Heart right ventricle (tissue), 16 donors: ENCODE data around the gene MAPK7. TPM values are rescaled to one million over a fixed set of nuclear protein-coding genes. Genes with fewer than 3 reads are reported as not detected.

Source experiments
- ATAC-seq, 8 donors: fragments of 200-7000 bp; cut with Tn5 transposase; one replicate each; pipeline ENCODE4 v1.9.1; 2020; ENCODE audit warnings: mild to moderate bottlenecking in 8 of 8, moderate library complexity in 8 of 8, moderate number of reproducible peaks in 1 of 8
- DNase-seq, 2 donors: peaks; one replicate each; pipeline ENCODE4 v3.0.0-alpha.2; 2020
- H3K27ac ChIP-seq, 10 donors: fragments of 200-600 bp; sonication (generic) in 2 of 10; one replicate each; pipeline versions ENCODE4 v1.5.0 to v1.8.0; 2020 to 2022; ENCODE audit warnings: mild to moderate bottlenecking in 3 of 10
- H3K27me3 ChIP-seq, 7 donors: fragments of 200-600 bp; one replicate each; pipeline ENCODE4 v1.8.0; 2021 to 2022; ENCODE audit warnings: mild to moderate bottlenecking in 2 of 7
- H3K36me3 ChIP-seq, 9 donors: fragments of 200-600 bp; sonication (generic) in 1 of 9; one replicate each; pipeline versions ENCODE4 v1.5.0 to v1.8.0; 2020 to 2022; ENCODE audit warnings: mild to moderate bottlenecking in 2 of 9
- H3K4me1 ChIP-seq, 9 donors: fragments of 200-600 bp; sonication (generic) in 1 of 9; one replicate each; pipeline versions ENCODE4 v1.5.0 to v1.8.0; 2020 to 2022; ENCODE audit warnings: mild to moderate bottlenecking in 4 of 9
- H3K4me3 ChIP-seq, 10 donors: fragments of 200-600 bp; sonication (generic) in 2 of 10; one replicate each; pipeline versions ENCODE4 v1.5.0 to v1.8.0; 2020 to 2022; ENCODE audit warnings: mild to moderate bottlenecking in 7 of 10, moderate library complexity in 2 of 10
- H3K9me3 ChIP-seq, 11 donors: fragments of 200-600 bp in 10 of 11; sonication (generic) in 2 of 11; one replicate each; pipeline versions ENCODE4 v1.5.0 to v1.8.0; 2013 to 2022; ENCODE audit warnings: mild to moderate bottlenecking in 2 of 11, control low read depth in 1 of 11, moderate library complexity in 1 of 11
- CTCF ChIP-seq, 9 donors: fragments of 200-600 bp; sonication (generic) in 2 of 9; IDR thresholded peaks; one replicate each; pipeline versions ENCODE4 v1.5.0 to v1.8.0; 2021 to 2022; ENCODE audit warnings: antibody characterized with exemption in 9 of 9, mild to moderate bottlenecking in 5 of 9, moderate library complexity in 1 of 9
- WGBS, 2 donors: extraction: QIAGEN DNeasy Blood & Tissue Kit; methylation state at CpG; one replicate each; pipeline ENCODE4 v1.1.7; 2013; ENCODE audit warnings: inconsistent platforms in 1 of 2; 5-methylcytosine and 5-hydroxymethylcytosine counted together
- intact Hi-C, 10 donors: fragments of 100-400 bp; cut with DNase I; formaldehyde crosslinking; loops; one replicate each; pipeline versions ENCODE4 v1.11.1 to v1.14.2; 2022
- polyA plus RNA-seq, 2 donors: library from polyadenylated mRNA; stranded (reverse); fragments of 200-250 nt; gene quantifications; one replicate each; pipeline ENCODE4 v1.2.3, GENCODE V29; 2013
- total RNA-seq, 10 donors: library from RNA; stranded (reverse); fragmentation: NEBNext Ultra II Directional in 3 of 10; extraction: Animal tissue kit (Norgen Biotek cat#: 25700) in 3 of 10; gene quantifications; one replicate each; pipeline versions ENCODE4 v1.2.1 to v1.2.4, GENCODE V29; 2021 to 2023
- donor health status: Arrhythmogenic right ventricular cardiomyopathy.
- donor health status: ischemic (EF 13 %, LVEDD 7.1; RV severe dilation, severe dysfunction).
- donor health status: healthy with polysubstance abuse.
- donor health status: DM: no; HTN: yes; CAD: no.
- donor health status: DM: no; HTN: no; CAD: no.
- donor health status: ischemic (EF 25% LVEDD 6.9; RV normal size, moderate dysfunction).
- donor health status: ischemic (EF 25% LVEDD 5.7; RV mildly dilated, moderate dysfunction).
- donor health status: healthy.
- donor health status: DM: yes; HTN: yes; CAD: no.
- donor health status: Ischemic cardiomyopathy.
- donor health status: ischemic (EF 35%, LVEDD 5.7; RV mildly dilated, moderate dysfunction).
- donor health status: nonischemic (EF 11% LVEDD 7.7; RV severe dilation, severe dysfunction).
- donor health status: DM: yes; HTN: yes; CAD: no.
- donor health status: PGD.
- donor health status: ischemic (EF 29% LVEDD 5.4; RV normal size, mild dysfunction).
- donor health status: nonischemic (EF 23%, LVEDD 6.1; RV moderate dilation, normal function).

The MAPK7 gene
- total and polyA plus RNA-seq, 12 donors = 7.3 to 16.6 (median 11.4) TPM

- no peak for ATAC-seq
- intact Hi-C loops = no loop called here
- DNase-seq = no peak
Observed at GRCh38 chr17:19371259-19372010, 6.9 kb upstream of the MAPK7 start.

GRCh38 chr17:19372011-19372370, 6.3 kb upstream of the MAPK7 start:
- H3K4me3 ChIP-seq = no peak overlapping the region
- peaks cover 0 to 8% (median 0%) of the 10 kb centered on the region in 9 donors for H3K36me3 ChIP-seq
- TF ChIP-seq CTCF (IDR thresholded peaks at IDR 0.05) = no peak
- intact Hi-C loops = no loop called here
- WGBS, 2 donors = 90 to 92% methylated on average over 9 of the region's 9 CpGs
- DNase-seq (no peak), ATAC-seq (no peak)
- H3K9me3 ChIP-seq = no peaks in the 10 kb centered on the region
- H3K27ac ChIP-seq = no peak overlapping the region
- no peaks in the 10 kb centered on the region for H3K27me3 ChIP-seq
- H3K4me1 ChIP-seq = peaks cover 5 to 54% (median 23%) of the 10 kb centered on the region in 9 donors

More at GRCh38 chr17:19371259-19372010, 6.9 kb upstream of the MAPK7 start:
- H3K9me3 ChIP-seq = no peaks in the 10 kb centered on the region
- H3K27me3 ChIP-seq = no peaks in the 10 kb centered on the region
- no peak overlapping the region for H3K4me3 ChIP-seq
- H3K27ac ChIP-seq = peak overlapping the region in 6 of 10 donors; percentile 39 to 82 (median 65)
- peaks cover 0 to 8% (median 0%) of the 10 kb centered on the region in 9 donors for H3K36me3 ChIP-seq
- peaks cover 4 to 51% (median 19%) of the 10 kb centered on the region in 9 donors for H3K4me1 ChIP-seq
- 91 to 94% methylated on average over 7 of the region's 7 CpGs for WGBS, 2 donors
- no peak for TF ChIP-seq CTCF (IDR thresholded peaks at IDR 0.05)

GRCh38 chr17:19372439-19372838, 5.9 kb upstream of the MAPK7 start:
- Histone ChIP-seq H3K36me3 (peaks cover 0 to 8% (median 0%) of the 10 kb centered on the region in 9 donors), H3K27me3 (no peaks in the 10 kb centered on the region), H3K4me3 (no peak overlapping the region), H3K27ac (no peak overlapping the region), H3K4me1 (peaks cover 5 to 58% (median 27%) of the 10 kb centered on the region in 9 donors), H3K9me3 (no peaks in the 10 kb centered on the region)
- intact Hi-C loops = no loop called here
- no peak for TF ChIP-seq CTCF (IDR thresholded peaks at IDR 0.05)
- DNase-seq (no peak), ATAC-seq (no peak)
- WGBS, 2 donors = 80 to 81% methylated on average over 12 of the region's 12 CpGs

- ATAC-seq = no peak
- intact Hi-C loops = no loop called here
- DNase-seq = no peak
- Histone ChIP-seq H3K4me3 (no peak overlapping the region), H3K36me3 (peaks cover 0 to 8% (median 0%) of the 10 kb centered on the region in 9 donors), H3K27ac (no peak overlapping the region), H3K4me1 (peaks cover 5 to 55% (median 27%) of the 10 kb centered on the region in 9 donors), H3K27me3 (no peaks in the 10 kb centered on the region), H3K9me3 (no peaks in the 10 kb centered on the region)
- 84 to 85% methylated on average over 8 of the region's 8 CpGs for WGBS, 2 donors
- TF ChIP-seq CTCF (IDR thresholded peaks at IDR 0.05) = no peak
Observed at GRCh38 chr17:19372866-19373504, 5.3 kb upstream of the MAPK7 start.
